ENCODE measurements around the gene RBP7. TPM values are rescaled to one million over a fixed set of nuclear protein-coding genes. Genes with fewer than 3 reads are reported as not detected.

Gene RBP7
- polyA plus RNA-seq, 1 experiment: 0.50 TPM

DNA sequence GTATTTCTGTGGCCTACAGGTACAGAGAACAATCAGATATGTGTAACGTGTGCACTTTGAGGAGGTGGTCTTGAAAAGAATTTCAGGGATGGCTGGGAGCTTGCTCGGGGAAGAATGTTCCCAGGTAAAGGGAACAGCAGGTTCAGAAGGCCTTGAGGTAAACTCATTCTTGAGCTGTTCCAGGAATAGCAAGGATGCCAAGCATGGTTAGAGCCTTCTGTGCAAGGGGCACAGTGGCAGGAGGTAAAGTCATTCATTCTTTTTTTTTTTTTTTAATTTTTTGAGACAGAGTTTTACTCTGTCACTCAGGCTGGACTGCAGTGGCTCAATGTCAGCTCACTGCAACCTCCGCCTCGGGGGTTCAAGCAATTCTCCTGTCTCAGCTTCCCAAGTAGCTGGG lies 45.7 kb downstream of the RBP7 start:
- Histone ChIP-seq H3K4me3 (ENCODE audit: low read depth, low read length) (no peak overlapping the region), H3K27me3 (ENCODE audit: control insufficient read depth, insufficient read depth, low read length) (no peaks in the 10 kb centered on the region), H3K36me3 (ENCODE audit: control insufficient read depth, insufficient read depth, low read length) (no peaks in the 10 kb centered on the region)
- POLR2A ChIA-PET: no interaction called here
- no peak for DNase-seq (ENCODE audit: low read depth)
- TF ChIP-seq, protein P1, sequence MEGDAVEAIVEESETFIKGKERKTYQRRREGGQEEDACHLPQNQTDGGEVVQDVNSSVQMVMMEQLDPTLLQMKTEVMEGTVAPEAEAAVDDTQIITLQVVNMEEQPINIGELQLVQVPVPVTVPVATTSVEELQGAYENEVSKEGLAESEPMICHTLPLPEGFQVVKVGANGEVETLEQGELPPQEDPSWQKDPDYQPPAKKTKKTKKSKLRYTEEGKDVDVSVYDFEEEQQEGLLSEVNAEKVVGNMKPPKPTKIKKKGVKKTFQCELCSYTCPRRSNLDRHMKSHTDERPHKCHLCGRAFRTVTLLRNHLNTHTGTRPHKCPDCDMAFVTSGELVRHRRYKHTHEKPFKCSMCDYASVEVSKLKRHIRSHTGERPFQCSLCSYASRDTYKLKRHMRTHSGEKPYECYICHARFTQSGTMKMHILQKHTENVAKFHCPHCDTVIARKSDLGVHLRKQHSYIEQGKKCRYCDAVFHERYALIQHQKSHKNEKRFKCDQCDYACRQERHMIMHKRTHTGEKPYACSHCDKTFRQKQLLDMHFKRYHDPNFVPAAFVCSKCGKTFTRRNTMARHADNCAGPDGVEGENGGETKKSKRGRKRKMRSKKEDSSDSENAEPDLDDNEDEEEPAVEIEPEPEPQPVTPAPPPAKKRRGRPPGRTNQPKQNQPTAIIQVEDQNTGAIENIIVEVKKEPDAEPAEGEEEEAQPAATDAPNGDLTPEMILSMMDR (IDR thresholded peaks at IDR 0.05; ENCODE audit: insufficient read depth, low read depth, low read length): no peak
- CTCF ChIA-PET: no interaction called here

DNA sequence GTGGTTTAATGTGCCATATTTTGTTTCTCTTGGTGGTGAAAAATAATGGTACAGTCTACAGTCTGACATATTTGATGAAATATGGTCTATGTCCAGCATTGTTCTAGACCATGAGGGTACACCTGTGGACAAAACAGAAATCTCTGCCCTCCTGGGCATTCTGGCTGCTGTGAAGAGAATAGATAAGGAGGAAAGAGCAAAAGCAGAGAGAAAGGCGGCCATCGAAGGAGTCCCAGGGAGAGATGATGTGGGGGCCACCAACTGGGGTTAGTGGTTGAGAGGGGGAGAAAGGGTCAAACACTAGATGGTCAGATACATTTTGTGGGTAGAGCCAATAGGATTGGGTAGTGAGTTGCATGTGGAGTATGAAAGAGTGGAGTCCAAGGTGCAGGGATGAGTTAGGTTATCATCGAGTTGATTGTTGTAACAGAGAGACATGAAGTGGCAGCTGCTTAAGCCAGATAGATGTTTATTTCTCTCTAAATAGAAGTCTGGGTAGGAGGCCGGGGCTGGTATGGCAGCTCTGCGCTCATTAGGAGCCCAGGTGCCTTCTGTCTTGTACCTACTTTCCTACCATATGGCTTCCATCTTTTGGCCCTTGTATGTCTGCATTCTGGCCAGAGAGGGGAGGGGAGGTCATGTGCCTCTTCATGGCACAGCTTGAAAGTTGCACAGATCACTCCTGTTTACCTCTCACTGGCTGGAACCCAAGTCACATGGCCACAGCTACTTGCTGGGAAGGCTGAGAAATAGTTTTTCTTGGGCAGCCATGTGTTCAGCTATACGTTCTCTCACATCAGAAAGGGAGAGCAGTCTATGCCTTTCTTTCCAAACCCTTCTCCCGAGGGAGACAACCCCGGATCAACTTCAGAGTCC lies 48.7 kb downstream of the RBP7 start:
- H3K36me3 ChIP-seq (ENCODE audit: control insufficient read depth, insufficient read depth, low read length): peaks cover 2% of the 10 kb centered on the region
- H3K4me3 ChIP-seq (ENCODE audit: low read depth, low read length): no peak overlapping the region
- POLR2A ChIA-PET: no interaction called here
- no peaks in the 10 kb centered on the region for H3K27me3 ChIP-seq (ENCODE audit: control insufficient read depth, insufficient read depth, low read length)
- TF ChIP-seq, protein P1 (IDR thresholded peaks at IDR 0.05; ENCODE audit: insufficient read depth, low read depth, low read length): no peak
- CTCF ChIA-PET: interaction anchor here (1.7 kb wide), 1 partner anchor 12 kb away, joined by 6 read pairs; the partner anchor contains the start of gene UBE4B
- no peak for DNase-seq (ENCODE audit: low read depth)

DNA sequence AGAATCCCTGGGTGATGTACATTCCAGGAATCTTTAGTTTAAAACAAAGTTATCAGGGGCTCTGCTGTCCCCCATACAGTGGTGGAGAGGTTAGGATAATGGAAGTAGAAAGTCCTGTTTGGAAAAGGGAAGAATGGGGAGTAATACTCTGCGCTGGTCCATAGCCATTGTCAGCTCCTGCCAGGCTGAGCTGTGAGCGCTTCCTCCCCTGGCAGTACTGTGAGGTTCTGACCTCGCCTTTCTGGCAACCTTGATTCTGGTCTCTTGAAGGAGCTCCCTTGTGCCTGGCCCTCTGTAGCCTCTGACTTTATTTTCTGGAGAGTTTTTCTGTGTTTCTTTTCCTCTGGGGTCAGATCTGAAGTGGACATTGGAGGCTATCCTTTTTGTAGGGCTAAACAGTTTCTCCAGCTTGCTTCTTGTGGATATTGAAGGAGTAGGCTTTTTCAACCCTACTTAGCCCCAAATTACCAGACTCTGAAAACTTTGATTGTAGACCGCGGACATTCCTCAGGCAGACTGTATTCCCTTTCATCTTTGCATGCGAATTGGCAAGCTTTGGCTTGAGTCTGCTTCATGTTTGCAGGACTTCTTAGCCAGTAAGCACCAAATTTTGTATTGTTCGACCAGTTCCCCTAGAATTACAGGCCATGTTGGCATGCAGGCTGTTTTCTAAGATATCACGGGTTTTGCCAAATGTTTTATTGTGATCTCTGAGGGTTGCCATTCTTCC lies 49.5 kb downstream of the RBP7 start:
- Histone ChIP-seq H3K36me3 (ENCODE audit: control insufficient read depth, insufficient read depth, low read length) (peaks cover 3% of the 10 kb centered on the region), H3K27me3 (ENCODE audit: control insufficient read depth, insufficient read depth, low read length) (no peaks in the 10 kb centered on the region), H3K4me3 (ENCODE audit: low read depth, low read length) (no peak overlapping the region)
- no peak for DNase-seq (ENCODE audit: low read depth)
- CTCF ChIA-PET: interaction anchor here (0.9 to 1.7 kb wide), 3 partner anchors 9 to 104 kb away, joined by 3 to 6 read pairs (median 3); partner anchors contain the start of gene UBE4B
- TF ChIP-seq, protein P1 (IDR thresholded peaks at IDR 0.05; ENCODE audit: insufficient read depth, low read depth, low read length): no peak
- POLR2A ChIA-PET: no interaction called here

- no peak overlapping the region for H3K4me3 ChIP-seq (ENCODE audit: low read depth, low read length)
- H3K36me3 ChIP-seq (ENCODE audit: control insufficient read depth, insufficient read depth, low read length): peaks cover 3% of the 10 kb centered on the region
- DNase-seq (ENCODE audit: low read depth): no peak
- ChIA-PET POLR2A (no interaction called here), CTCF (interaction anchor here (1.1 to 1.9 kb wide), 2 partner anchors 14 to 15 kb away, joined by 3 to 4 read pairs; partner anchors contain the start of gene UBE4B)
- TF ChIP-seq, protein P1 (IDR thresholded peaks at IDR 0.05; ENCODE audit: insufficient read depth, low read depth, low read length): no peak
- no peaks in the 10 kb centered on the region for H3K27me3 ChIP-seq (ENCODE audit: control insufficient read depth, insufficient read depth, low read length)
These were observed 51.6 kb downstream of the RBP7 start for GRCh38 chr1:10048601-10049000.

- H3K27me3 ChIP-seq (ENCODE audit: control insufficient read depth, insufficient read depth, low read length): no peaks in the 10 kb centered on the region
- no peak for DNase-seq (ENCODE audit: low read depth)
- H3K36me3 ChIP-seq (ENCODE audit: control insufficient read depth, insufficient read depth, low read length): peaks cover 3% of the 10 kb centered on the region
- ChIA-PET POLR2A (no interaction called here), CTCF (no interaction called here)
- TF ChIP-seq, protein P1 (IDR thresholded peaks at IDR 0.05; ENCODE audit: insufficient read depth, low read depth, low read length): no peak
- H3K4me3 ChIP-seq (ENCODE audit: low read depth, low read length): no peak overlapping the region
These were observed 53.6 kb downstream of the RBP7 start for GRCh38 chr1:10050611-10051010.
